OCI-LY3 (cell line): ENCODE results near the gene PPFIBP2.

Experiments
- EZH2phosphoT487 ChIP-seq: fragments of 200-600 bp; shearing (Covaris generic); IDR thresholded peaks from 2 replicates; pipeline ENCODE4 v1.6.1; 2018; ENCODE audit warnings: antibody characterized with exemption, mixed run types, low read depth
- TF ChIP-seq, protein P1 (sequence below): fragments of 200-600, 300-600 bp; sonication (generic); IDR thresholded peaks from 2 replicates; pipeline ENCODE4 v1.5.1; 2014; ENCODE audit warnings: antibody characterized with exemption, low read length, low read depth

DNA sequence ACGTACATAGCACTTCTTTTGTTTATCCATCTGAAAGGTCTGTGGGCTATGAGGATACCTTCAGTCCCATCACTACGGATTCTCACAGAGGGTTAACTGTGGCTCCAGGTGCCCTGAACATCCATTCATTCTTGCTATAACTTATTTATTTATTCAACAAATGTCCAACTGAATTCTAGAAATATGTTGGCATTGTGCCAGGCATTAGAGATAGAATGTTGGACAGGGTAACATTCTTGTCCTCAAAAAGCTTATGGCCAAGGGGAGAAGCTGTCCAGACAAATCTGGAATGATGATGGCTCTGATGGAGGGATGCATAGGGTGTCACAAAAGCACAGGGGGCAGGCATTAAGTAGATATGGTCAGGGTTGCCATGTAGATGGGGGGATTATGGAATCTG, 20.1 kb upstream of the PPFIBP2 start:
- TF ChIP-seq, protein P1, sequence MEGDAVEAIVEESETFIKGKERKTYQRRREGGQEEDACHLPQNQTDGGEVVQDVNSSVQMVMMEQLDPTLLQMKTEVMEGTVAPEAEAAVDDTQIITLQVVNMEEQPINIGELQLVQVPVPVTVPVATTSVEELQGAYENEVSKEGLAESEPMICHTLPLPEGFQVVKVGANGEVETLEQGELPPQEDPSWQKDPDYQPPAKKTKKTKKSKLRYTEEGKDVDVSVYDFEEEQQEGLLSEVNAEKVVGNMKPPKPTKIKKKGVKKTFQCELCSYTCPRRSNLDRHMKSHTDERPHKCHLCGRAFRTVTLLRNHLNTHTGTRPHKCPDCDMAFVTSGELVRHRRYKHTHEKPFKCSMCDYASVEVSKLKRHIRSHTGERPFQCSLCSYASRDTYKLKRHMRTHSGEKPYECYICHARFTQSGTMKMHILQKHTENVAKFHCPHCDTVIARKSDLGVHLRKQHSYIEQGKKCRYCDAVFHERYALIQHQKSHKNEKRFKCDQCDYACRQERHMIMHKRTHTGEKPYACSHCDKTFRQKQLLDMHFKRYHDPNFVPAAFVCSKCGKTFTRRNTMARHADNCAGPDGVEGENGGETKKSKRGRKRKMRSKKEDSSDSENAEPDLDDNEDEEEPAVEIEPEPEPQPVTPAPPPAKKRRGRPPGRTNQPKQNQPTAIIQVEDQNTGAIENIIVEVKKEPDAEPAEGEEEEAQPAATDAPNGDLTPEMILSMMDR, result no peak
- TF ChIP-seq EZH2phosphoT487, result no peak
